Skeletal muscle tissue (tissue), 4 donors: Measurements from ENCODE around the gene CNPY4. TPM values are rescaled to one million over a fixed set of nuclear protein-coding genes. Genes with fewer than 3 reads are reported as not detected.

ENCODE experiments used
- H3K27ac ChIP-seq: one replicate; pipeline ENCODE4 v1.7.0; 2013; ENCODE audit warnings: mild to moderate bottlenecking, low read depth, low read length, inconsistent platforms
- H3K27me3 ChIP-seq, 3 donors: one replicate each; pipeline ENCODE4 v1.7.0; 2013; ENCODE audit warnings: low read length in 3 of 3; ENCODE audit not compliant: control insufficient read depth in 3 of 3, insufficient read depth in 3 of 3
- H3K36me3 ChIP-seq, 3 donors: one replicate each; pipeline ENCODE4 v1.7.0; 2013; ENCODE audit warnings: low read length in 3 of 3; ENCODE audit not compliant: control insufficient read depth in 3 of 3, insufficient read depth in 3 of 3
- H3K4me1 ChIP-seq, 3 donors: one replicate each; pipeline ENCODE4 v1.7.0; 2013; ENCODE audit warnings: low read length in 3 of 3, mild to moderate bottlenecking in 3 of 3; ENCODE audit not compliant: control insufficient read depth in 3 of 3, insufficient read depth in 3 of 3
- H3K4me3 ChIP-seq, 3 donors: one replicate each; pipeline ENCODE4 v1.7.0; 2013; ENCODE audit warnings: low read length in 3 of 3
- H3K9ac ChIP-seq, 3 donors: one replicate each; pipeline ENCODE4 v1.7.0; 2013; ENCODE audit warnings: low read length in 3 of 3, mild to moderate bottlenecking in 3 of 3, moderate library complexity in 2 of 3, low read depth in 1 of 3
- H3K9me3 ChIP-seq, 3 donors: one replicate each; pipeline ENCODE4 v1.7.0; 2013; ENCODE audit warnings: low read length in 3 of 3; ENCODE audit not compliant: control insufficient read depth in 3 of 3
- total RNA-seq: library from RNA; depleted of rRNA; stranded (reverse); fragments of >200 nt; gene quantifications from one replicate; pipeline ENCODE4 v1.2.3, GENCODE V29; 2014
- donor health status: Osteomylitis.

CNPY4 gene
- total RNA-seq, 1 donor from 2014 or later: 25.6 TPM

- Histone ChIP-seq H3K27me3 (no peaks in the 10 kb centered on the region), H3K36me3 (peaks cover 47 to 54% (median 48%) of the 10 kb centered on the region in 3 donors)
Observed at GRCh38 chr7:100101016-100101862, 18.2 kb upstream of the CNPY4 start, which contains the start of the genes AP4M1 and MCM7. AP4M1 (plus strand) TSS chr7:100101643; CDS start chr7:100101715, 72 bp downstream. MCM7 (minus strand) TSS chr7:100101397; CDS start chr7:100101294, 103 bp downstream.

DNA sequence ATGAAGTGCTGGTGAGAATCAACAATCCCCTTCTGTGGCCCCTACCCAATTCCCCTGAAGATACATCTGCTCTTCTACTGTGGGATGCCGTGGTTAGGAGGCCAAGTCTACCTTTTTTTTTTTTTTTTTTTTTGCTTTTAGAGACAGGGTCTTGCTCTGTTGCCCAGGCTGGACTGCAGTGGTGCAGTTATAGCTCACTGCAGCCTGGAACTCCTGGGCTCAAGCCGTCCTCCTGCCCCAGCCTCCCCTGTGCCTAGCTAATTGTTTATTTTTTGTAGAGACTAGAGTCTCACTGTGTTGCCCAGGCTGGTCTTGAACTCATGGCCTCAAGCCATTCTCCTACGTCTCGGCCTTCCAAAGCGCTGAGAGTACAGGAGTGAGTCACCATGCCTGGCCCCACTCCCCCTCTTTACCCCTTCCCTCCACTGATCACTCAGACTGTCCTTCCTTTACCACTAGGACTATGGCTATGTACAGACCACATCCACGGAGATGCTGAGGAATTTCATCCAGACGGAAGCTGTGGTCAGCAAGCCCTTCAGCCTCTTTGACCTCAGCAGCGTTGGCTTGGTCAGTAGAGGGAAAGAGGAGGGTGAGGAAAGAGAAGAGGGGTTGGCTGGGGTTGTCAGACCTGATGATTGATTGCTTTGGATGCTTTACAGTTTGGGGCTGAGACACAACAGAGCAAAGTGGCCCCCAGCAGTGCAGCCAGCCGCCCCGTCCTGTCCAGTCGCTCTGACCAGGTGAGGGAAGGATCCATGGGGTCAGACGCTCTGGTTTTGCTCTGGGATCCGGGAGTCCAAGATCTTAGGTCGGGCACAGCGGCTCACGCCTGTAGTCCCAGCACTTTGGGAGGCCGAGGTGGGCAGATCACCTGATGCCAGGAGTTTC, 16.2 kb upstream of the CNPY4 start:
- Histone ChIP-seq H3K27ac (no peak overlapping the region), H3K9ac (peak overlapping the region in 1 of 3 donors; percentile 60), H3K36me3 (peaks cover 41 to 55% (median 49%) of the 10 kb centered on the region in 3 donors), H3K27me3 (no peaks in the 10 kb centered on the region), H3K4me3 (no peak overlapping the region), H3K9me3 (no peaks in the 10 kb centered on the region), H3K4me1 (peaks cover 16 to 21% (median 21%) of the 10 kb centered on the region in 3 donors)

More at GRCh38 chr7:100101016-100101862, 18.2 kb upstream of the CNPY4 start, which contains the start of the genes AP4M1 and MCM7:
- peaks cover 16 to 21% (median 21%) of the 10 kb centered on the region in 3 donors for H3K4me1 ChIP-seq
- H3K9me3 ChIP-seq: no peaks in the 10 kb centered on the region
- H3K9ac ChIP-seq: peak within 1 kb of the TSS; percentile 73 to 84 (median 81)
- H3K4me3 ChIP-seq: peak within 1 kb of the TSS; percentile 83 to 95 (median 93)
- H3K27ac ChIP-seq: peak within 1 kb of the TSS; percentile 83

DNA sequence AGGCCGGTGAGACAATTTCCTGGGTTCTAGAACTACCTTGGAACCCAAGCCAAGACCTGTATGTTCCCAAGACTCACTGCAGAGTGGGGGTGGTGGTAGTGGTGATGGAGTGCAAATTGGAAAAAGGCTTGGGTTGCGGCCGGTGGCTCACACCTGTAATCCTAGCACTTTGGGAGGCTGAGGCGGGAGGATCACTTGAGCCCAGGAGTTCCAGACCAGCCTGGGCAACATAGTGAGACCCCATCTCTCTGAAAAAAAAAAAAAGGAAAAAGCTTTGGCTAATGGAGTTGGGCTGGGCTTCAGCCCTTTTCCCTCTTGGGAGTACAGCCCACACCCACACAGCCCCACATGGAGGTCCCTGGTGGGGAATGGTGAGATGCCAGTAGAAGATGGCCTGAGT, 13.9 kb upstream of the CNPY4 start:
- Histone ChIP-seq H3K27ac (no peak overlapping the region), H3K9ac (no peak overlapping the region), H3K4me3 (no peak overlapping the region), H3K36me3 (peaks cover 39 to 54% (median 46%) of the 10 kb centered on the region in 3 donors), H3K9me3 (no peaks in the 10 kb centered on the region), H3K4me1 (peaks cover 6 to 10% (median 8%) of the 10 kb centered on the region in 3 donors), H3K27me3 (no peaks in the 10 kb centered on the region)

- Histone ChIP-seq H3K9ac (no peak overlapping the region), H3K36me3 (peaks cover 47 to 63% (median 55%) of the 10 kb centered on the region in 3 donors), H3K27ac (no peak overlapping the region), H3K27me3 (no peaks in the 10 kb centered on the region), H3K4me3 (no peak overlapping the region), H3K9me3 (no peaks in the 10 kb centered on the region), H3K4me1 (peaks cover 6 to 8% (median 7%) of the 10 kb centered on the region in 3 donors)
Observed at GRCh38 chr7:100106633-100107032, 12.8 kb upstream of the CNPY4 start.

DNA sequence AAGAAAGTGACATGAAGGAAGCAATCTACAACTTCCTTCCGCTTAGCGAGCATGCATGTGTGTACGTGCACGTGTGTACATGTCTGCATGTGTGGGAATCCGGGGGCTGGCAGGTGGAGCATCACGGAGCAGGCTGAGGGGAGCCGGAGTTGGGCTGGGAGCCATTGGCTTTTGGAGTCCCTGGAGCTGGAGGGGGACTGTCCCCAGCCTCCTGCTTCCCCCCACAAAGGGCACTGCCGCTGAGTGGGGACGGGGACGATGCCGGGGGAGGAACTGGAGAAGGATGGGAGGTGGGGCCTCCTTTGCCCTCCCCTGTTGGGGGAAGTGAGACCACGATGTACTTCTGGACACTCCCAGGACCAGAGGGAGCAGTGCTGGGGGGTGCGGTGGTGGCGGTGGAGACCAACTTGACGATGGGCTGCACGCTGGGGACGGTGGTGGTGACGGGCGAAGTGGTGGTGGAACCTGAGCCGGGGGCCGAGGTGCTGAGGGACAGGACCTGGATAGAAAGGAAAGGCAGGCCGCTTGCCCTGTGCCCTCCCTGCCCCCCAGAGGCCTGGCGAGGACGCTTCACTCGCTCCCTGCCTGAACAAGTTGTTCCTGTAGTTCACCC, 12.2 kb upstream of the CNPY4 start:
- Histone ChIP-seq H3K27ac (no peak overlapping the region), H3K4me1 (peaks cover 5 to 6% (median 5%) of the 10 kb centered on the region in 3 donors), H3K9ac (no peak overlapping the region), H3K27me3 (no peaks in the 10 kb centered on the region), H3K9me3 (no peaks in the 10 kb centered on the region), H3K4me3 (no peak overlapping the region), H3K36me3 (peaks cover 51 to 65% (median 56%) of the 10 kb centered on the region in 3 donors)

DNA sequence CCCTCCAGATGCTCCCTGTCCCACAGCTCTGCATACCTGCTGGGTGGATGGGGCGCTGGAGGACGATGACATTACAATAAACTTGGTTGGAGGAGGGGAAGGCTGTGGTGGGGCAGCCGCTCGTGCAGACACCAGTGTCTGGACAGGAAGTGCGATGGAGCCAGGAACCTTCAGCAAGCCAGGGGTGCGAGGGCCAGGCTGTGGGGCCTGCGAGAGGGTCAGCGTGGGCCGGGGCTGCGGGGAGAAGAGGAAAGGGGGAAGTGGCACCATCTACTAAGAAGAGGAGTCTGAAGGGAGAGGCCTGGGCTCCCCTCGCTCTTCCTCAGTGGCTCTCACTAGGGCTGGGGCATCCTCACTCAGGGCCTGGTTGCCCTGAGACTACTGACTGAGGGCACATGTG, 11.5 kb upstream of the CNPY4 start:
- Histone ChIP-seq H3K9me3 (no peaks in the 10 kb centered on the region), H3K36me3 (peaks cover 55 to 65% (median 58%) of the 10 kb centered on the region in 3 donors), H3K27ac (no peak overlapping the region), H3K4me1 (no peaks in the 10 kb centered on the region), H3K9ac (no peak overlapping the region), H3K27me3 (no peaks in the 10 kb centered on the region), H3K4me3 (no peak overlapping the region)

- no peaks in the 10 kb centered on the region for H3K9me3 ChIP-seq
- H3K27ac ChIP-seq: no peak overlapping the region
- H3K4me3 ChIP-seq: no peak overlapping the region
- H3K9ac ChIP-seq: no peak overlapping the region
- H3K4me1 ChIP-seq: no peaks in the 10 kb centered on the region
- peaks cover 58 to 67% (median 63%) of the 10 kb centered on the region in 3 donors for H3K36me3 ChIP-seq
- H3K27me3 ChIP-seq: no peaks in the 10 kb centered on the region
Observed at GRCh38 chr7:100109521-100110163, 9.8 kb upstream of the CNPY4 start.

DNA sequence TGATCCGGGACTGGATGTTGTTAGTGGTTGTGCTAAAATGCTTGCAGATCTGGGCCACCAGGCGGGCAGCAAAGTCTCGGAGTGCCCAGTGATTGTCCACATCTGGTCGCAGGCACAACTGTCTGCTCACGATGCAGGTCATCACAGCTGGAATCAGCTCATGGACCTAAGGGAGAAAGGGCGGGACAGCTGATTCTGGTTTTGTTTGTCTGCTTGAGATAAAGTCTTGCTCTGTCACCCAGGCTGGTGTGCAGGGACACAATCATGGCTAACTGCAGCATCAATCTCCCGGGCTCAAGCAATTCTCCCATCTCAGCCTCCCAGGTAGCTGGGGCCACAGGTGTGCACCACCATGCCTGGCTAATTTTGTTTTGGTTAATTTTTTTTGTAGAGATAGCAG, 8.3 kb upstream of the CNPY4 start:
- no peak overlapping the region for H3K9ac ChIP-seq
- no peaks in the 10 kb centered on the region for H3K4me1 ChIP-seq
- H3K36me3 ChIP-seq: peaks cover 48 to 53% (median 53%) of the 10 kb centered on the region in 3 donors
- no peak overlapping the region for H3K4me3 ChIP-seq
- no peak overlapping the region for H3K27ac ChIP-seq
- H3K27me3 ChIP-seq: no peaks in the 10 kb centered on the region
- H3K9me3 ChIP-seq: no peaks in the 10 kb centered on the region

GRCh38 chr7:100111914-100112313, 7.5 kb upstream of the CNPY4 start:
- no peaks in the 10 kb centered on the region for H3K9me3 ChIP-seq
- H3K36me3 ChIP-seq: peaks cover 43 to 49% (median 46%) of the 10 kb centered on the region in 3 donors
- no peak overlapping the region for H3K9ac ChIP-seq
- H3K4me3 ChIP-seq: no peak overlapping the region
- no peaks in the 10 kb centered on the region for H3K27me3 ChIP-seq
- H3K27ac ChIP-seq: no peak overlapping the region
- no peaks in the 10 kb centered on the region for H3K4me1 ChIP-seq
